Vagina (tissue), 2 donors: ENCODE results near the gene MFSD12. TPM values are rescaled to one million over a fixed set of nuclear protein-coding genes. Genes with fewer than 3 reads are reported as not detected.

Experiments used
- DNase-seq, 2 donors: peaks; one replicate each; pipeline ENCODE4 v3.0.0-alpha.2; 2017; ENCODE audit errors: extremely low spot score in 2 of 2
- H3K27ac ChIP-seq: fragments of 200-600 bp; sonication (generic); one replicate; pipeline ENCODE4 v1.5.1; 2019
- H3K27me3 ChIP-seq: fragments of 200-600 bp; sonication (generic); one replicate; pipeline ENCODE4 v1.5.1; 2019
- H3K36me3 ChIP-seq, 2 donors: fragments of 200-600 bp; sonication (generic); one replicate each; pipeline ENCODE4 v1.5.1; 2017 to 2019
- H3K4me1 ChIP-seq: fragments of 200-600 bp; sonication (generic); one replicate; pipeline ENCODE4 v1.5.1; 2019
- H3K4me3 ChIP-seq, 2 donors: fragments of 200-600 bp; sonication (generic); 1 replicate in 1 of 2; 2 replicates in 1 of 2; pipeline ENCODE4 v1.5.1; 2016 to 2019
- H3K9me3 ChIP-seq: fragments of 200-600 bp; sonication (generic); one replicate; pipeline ENCODE4 v1.5.1; 2019
- CTCF ChIP-seq, 3 experiments: fragments of 450-650 bp in 2 of 3; fragments of 200-600 bp in 1 of 3; sonication (generic) in 1 of 3; IDR thresholded peaks; one replicate each; pipeline ENCODE4 v1.5.1; 2017 to 2019; ENCODE audit warnings: antibody characterized with exemption in 3 of 3, mild to moderate bottlenecking in 2 of 3, moderate library complexity in 2 of 3
- POLR2A ChIP-seq, 2 donors: fragments of 450-650 bp; IDR thresholded peaks; one replicate each; pipeline ENCODE4 v1.6.1; 2017; ENCODE audit warnings: antibody characterized with exemption in 2 of 2, mild to moderate bottlenecking in 2 of 2, moderate library complexity in 2 of 2
- POLR2AphosphoS5 ChIP-seq, 2 donors: sonication (generic); formaldehyde crosslinking; IDR thresholded peaks; one replicate each; pipeline ENCODE4 v1.9.0; 2017; ENCODE audit warnings: antibody characterized with exemption in 2 of 2, mild to moderate bottlenecking in 2 of 2, low read depth in 1 of 2; ENCODE audit not compliant: insufficient read depth in 1 of 2
- intact Hi-C: fragments of 100-400 bp; cut with DNase I; formaldehyde crosslinking; loops from one replicate; pipeline ENCODE4 v1.15.1; 2023
- total RNA-seq: library from RNA; depleted of rRNA; stranded (reverse); fragments of >200 nt; gene quantifications from one replicate; pipeline ENCODE4 v1.2.3, GENCODE V29; 2016

The MFSD12 gene
- total RNA-seq, 1 donor from 2014 or later = 48.4 TPM

DNA sequence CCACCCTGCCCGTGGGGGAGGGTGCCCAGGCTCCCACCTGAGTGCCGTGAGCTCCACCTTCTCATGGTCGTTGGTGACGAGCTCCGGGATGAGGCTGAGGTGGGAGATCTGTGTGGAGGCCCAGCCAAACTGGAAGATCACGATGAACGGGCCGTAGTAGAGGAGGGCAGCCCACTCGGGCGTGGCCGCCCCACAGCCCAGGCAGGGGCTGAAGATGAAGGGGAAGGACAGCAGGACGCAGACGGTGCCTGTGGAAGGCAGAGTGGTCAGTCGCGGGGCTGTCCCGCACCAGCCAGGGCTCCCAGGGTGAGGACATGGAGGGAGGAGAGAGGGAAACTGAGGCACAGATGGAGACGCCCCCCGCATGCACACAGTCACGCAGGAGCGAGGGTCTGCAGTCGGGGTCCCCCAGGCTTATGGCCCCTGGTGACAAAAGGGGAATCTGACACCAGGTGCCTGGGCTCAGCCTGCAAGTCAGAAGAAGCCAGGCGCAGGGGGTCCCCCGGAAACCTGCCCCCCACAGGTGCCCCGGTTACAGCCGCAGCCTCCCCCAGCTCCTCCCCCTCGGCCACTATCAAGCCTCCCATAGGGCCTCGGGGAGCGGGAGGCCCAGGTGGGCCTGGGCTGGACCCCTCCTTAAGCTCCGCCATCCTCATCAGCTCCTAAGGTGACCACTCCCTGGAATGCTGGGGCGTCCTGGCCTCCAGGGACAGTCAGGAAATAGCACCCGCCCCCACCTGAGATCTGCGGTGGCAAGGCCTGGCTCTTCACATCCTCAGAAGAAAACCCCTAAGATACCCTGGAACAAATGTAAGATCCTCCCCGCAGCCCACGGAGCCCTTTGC lies 6.2 kb downstream of the MFSD12 start:
- intact Hi-C loops = no loop called here
- Histone ChIP-seq H3K4me1 (peaks cover 33% of the 10 kb centered on the region), H3K9me3 (no peaks in the 10 kb centered on the region), H3K27me3 (no peaks in the 10 kb centered on the region), H3K27ac (no peak overlapping the region), H3K36me3 (peaks cover 0 to 7% of the 10 kb centered on the region in 2 donors), H3K4me3 (no peak overlapping the region)
- TF ChIP-seq POLR2AphosphoS5 (IDR thresholded peaks at IDR 0.05; ENCODE audit: insufficient read depth in 1 of 2, low read depth in 1 of 2) (no peak), CTCF (IDR thresholded peaks at IDR 0.05) (no peak), POLR2A (IDR thresholded peaks at IDR 0.05) (no peak)
- no peak for DNase-seq

- H3K36me3 ChIP-seq = peaks cover 0 to 7% of the 10 kb centered on the region in 2 donors
- TF ChIP-seq CTCF (IDR thresholded peaks at IDR 0.05) = no peak
- no peak for TF ChIP-seq POLR2AphosphoS5 (IDR thresholded peaks at IDR 0.05; ENCODE audit: insufficient read depth in 1 of 2, low read depth in 1 of 2)
- TF ChIP-seq POLR2A (IDR thresholded peaks at IDR 0.05) = no peak
- H3K27me3 ChIP-seq = no peaks in the 10 kb centered on the region
- intact Hi-C loops = loop anchor here (10.0 kb wide), 1 partner anchor 155 kb away; the partner anchor contains the start of genes PIP5K1C and TJP3
- H3K4me1 ChIP-seq = peaks cover 20% of the 10 kb centered on the region
- no peak for DNase-seq
- H3K27ac ChIP-seq = no peak overlapping the region
- H3K9me3 ChIP-seq = no peaks in the 10 kb centered on the region
- no peak overlapping the region for H3K4me3 ChIP-seq
Observed at GRCh38 chr19:3549816-3550215, 7.6 kb downstream of the MFSD12 start.

GRCh38 chr19:3548606-3549005 lies 8.8 kb downstream of the MFSD12 start:
- peaks cover 8% of the 10 kb centered on the region for H3K4me1 ChIP-seq
- H3K27ac ChIP-seq = no peak overlapping the region
- no peak for TF ChIP-seq POLR2AphosphoS5 (IDR thresholded peaks at IDR 0.05; ENCODE audit: insufficient read depth in 1 of 2, low read depth in 1 of 2)
- TF ChIP-seq POLR2A (IDR thresholded peaks at IDR 0.05) = no peak
- no peak for TF ChIP-seq CTCF (IDR thresholded peaks at IDR 0.05)
- no peaks in the 10 kb centered on the region for H3K27me3 ChIP-seq
- H3K36me3 ChIP-seq = peaks cover 0 to 7% of the 10 kb centered on the region in 2 donors
- DNase-seq = no peak
- no peaks in the 10 kb centered on the region for H3K9me3 ChIP-seq
- intact Hi-C loops = loop anchor here (10.0 kb wide), 1 partner anchor 156 kb away; the partner anchor contains the start of genes PIP5K1C and TJP3
- H3K4me3 ChIP-seq = no peak overlapping the region

DNA sequence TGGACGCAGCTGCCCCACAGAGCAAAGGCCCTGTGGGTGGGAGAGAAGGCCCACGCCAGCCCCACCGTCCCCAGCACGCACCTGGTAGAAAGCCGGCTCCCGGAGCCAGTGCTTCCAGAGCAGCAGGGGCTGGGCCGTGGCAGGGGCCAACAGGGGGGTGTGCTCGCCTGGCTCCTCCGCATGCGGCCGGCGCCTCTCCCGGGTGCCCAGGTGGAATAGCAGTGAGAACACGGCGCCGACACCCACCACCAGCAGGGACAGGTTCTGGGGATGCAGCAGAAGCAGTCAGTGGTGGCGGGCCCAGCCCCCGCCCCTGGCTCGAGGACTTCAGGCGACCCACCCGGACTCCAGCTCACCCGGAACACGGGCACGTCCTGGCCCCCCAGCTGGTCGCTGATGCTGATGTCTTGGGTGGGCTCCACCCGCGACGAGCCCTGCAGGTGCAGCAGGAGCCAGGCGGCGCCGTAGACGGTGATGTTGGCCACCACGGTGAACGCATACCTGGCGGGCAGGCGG lies 9.6 kb downstream of the MFSD12 start:
- H3K9me3 ChIP-seq = no peaks in the 10 kb centered on the region
- intact Hi-C loops = loop anchor here (10.0 kb wide), 1 partner anchor 157 kb away; the partner anchor contains the start of genes PIP5K1C and TJP3
- TF ChIP-seq CTCF (IDR thresholded peaks at IDR 0.05) (no peak), POLR2A (IDR thresholded peaks at IDR 0.05) (no peak), POLR2AphosphoS5 (IDR thresholded peaks at IDR 0.05; ENCODE audit: insufficient read depth in 1 of 2, low read depth in 1 of 2) (no peak)
- no peak overlapping the region for H3K4me3 ChIP-seq
- no peak overlapping the region for H3K27ac ChIP-seq
- no peaks in the 10 kb centered on the region for H3K27me3 ChIP-seq
- no peak for DNase-seq
- H3K36me3 ChIP-seq = peaks cover 0 to 7% of the 10 kb centered on the region in 2 donors
- H3K4me1 ChIP-seq = peaks cover 5% of the 10 kb centered on the region
